HEK293T (cell line): ENCODE measurements around the gene ZFR2.

ENCODE experiments used
- CTCF ChIA-PET: fragments of 350-600 bp; formaldehyde crosslinking; extraction: SDS; loops from one replicate; lab custom pipeline; 2021; ENCODE audit warnings: antibody characterized with exemption, inconsistent platforms; lab: Yijun Ruan, JAX
- POLR2A ChIA-PET: fragments of 350-600 bp; formaldehyde crosslinking; extraction: SDS; loops from one replicate; lab custom pipeline; 2020; ENCODE audit warnings: antibody characterized with exemption, inconsistent platforms; lab: Yijun Ruan, JAX
- DNase-seq: peaks from one replicate; pipeline ENCODE4 v3.0.0; 2012; ENCODE audit warnings: mixed read lengths; ENCODE audit errors: extremely low spot score
- ARNT ChIP-seq: fragments of 450-650 bp; IDR thresholded peaks from 2 replicates; pipeline ENCODE4 v1.6.1; 2017; ENCODE audit warnings: mild to moderate bottlenecking
- BHLHE40 ChIP-seq: fragments of 450-650 bp; IDR thresholded peaks from 2 replicates; pipeline ENCODE4 v1.6.1; 2016; ENCODE audit warnings: mild to moderate bottlenecking, moderate library complexity, borderline replicate concordance
- CTBP1 ChIP-seq: fragments of 450-650 bp; IDR thresholded peaks from 2 replicates; pipeline ENCODE4 v1.6.1; 2016; ENCODE audit warnings: borderline replicate concordance
- ELF4 ChIP-seq: fragments of 450-650 bp; IDR thresholded peaks from 2 replicates; pipeline ENCODE4 v1.6.1; 2017; ENCODE audit warnings: antibody characterized with exemption
- FOXA1 ChIP-seq: fragments of 450-650 bp; IDR thresholded peaks from 2 replicates; pipeline ENCODE4 v1.6.1; 2016; ENCODE audit warnings: mild to moderate bottlenecking
- FOXK2 ChIP-seq: fragments of 450-650 bp; IDR thresholded peaks from 2 replicates; pipeline ENCODE4 v1.6.1; 2016; ENCODE audit warnings: mild to moderate bottlenecking
- FOXM1 ChIP-seq: fragments of 450-650 bp; IDR thresholded peaks from 2 replicates; pipeline ENCODE4 v1.6.1; 2017; ENCODE audit warnings: mild to moderate bottlenecking, borderline replicate concordance
- HDGF ChIP-seq: fragments of 450-650 bp; IDR thresholded peaks from 2 replicates; pipeline ENCODE4 v1.6.1; 2017; ENCODE audit warnings: antibody characterized with exemption, borderline replicate concordance
- L3MBTL2 ChIP-seq: fragments of 450-650 bp; conservative IDR thresholded peaks from 2 replicates; pipeline ENCODE4 v1.6.1; 2016; ENCODE audit warnings: mild to moderate bottlenecking
- LEF1 ChIP-seq: fragments of 450-650 bp; IDR thresholded peaks from 2 replicates; pipeline ENCODE4 v1.6.1; 2017; ENCODE audit warnings: mild to moderate bottlenecking, borderline replicate concordance
- NFRKB ChIP-seq: fragments of 450-650 bp; IDR thresholded peaks from 2 replicates; pipeline ENCODE4 v1.6.1; 2016; ENCODE audit warnings: mild to moderate bottlenecking, moderate library complexity
- SP1 ChIP-seq: fragments of 450-650 bp; IDR thresholded peaks from 2 replicates; pipeline ENCODE4 v1.6.1; 2017
- SUZ12 ChIP-seq: fragments of 450-650 bp; IDR thresholded peaks from 2 replicates; pipeline ENCODE4 v1.6.1; 2016; ENCODE audit warnings: mild to moderate bottlenecking
- TARDBP ChIP-seq: fragments of 450-650 bp; IDR thresholded peaks from 2 replicates; pipeline ENCODE4 v1.6.1; 2016
- ZNF384 ChIP-seq: fragments of 450-650 bp; IDR thresholded peaks from 2 replicates; pipeline ENCODE4 v1.6.1; 2016
- TF ChIP-seq, protein P1 (sequence below): fragments of 450-650 bp; IDR thresholded peaks from 2 replicates; pipeline ENCODE4 v1.6.1; 2016

Gene ZFR2

DNA sequence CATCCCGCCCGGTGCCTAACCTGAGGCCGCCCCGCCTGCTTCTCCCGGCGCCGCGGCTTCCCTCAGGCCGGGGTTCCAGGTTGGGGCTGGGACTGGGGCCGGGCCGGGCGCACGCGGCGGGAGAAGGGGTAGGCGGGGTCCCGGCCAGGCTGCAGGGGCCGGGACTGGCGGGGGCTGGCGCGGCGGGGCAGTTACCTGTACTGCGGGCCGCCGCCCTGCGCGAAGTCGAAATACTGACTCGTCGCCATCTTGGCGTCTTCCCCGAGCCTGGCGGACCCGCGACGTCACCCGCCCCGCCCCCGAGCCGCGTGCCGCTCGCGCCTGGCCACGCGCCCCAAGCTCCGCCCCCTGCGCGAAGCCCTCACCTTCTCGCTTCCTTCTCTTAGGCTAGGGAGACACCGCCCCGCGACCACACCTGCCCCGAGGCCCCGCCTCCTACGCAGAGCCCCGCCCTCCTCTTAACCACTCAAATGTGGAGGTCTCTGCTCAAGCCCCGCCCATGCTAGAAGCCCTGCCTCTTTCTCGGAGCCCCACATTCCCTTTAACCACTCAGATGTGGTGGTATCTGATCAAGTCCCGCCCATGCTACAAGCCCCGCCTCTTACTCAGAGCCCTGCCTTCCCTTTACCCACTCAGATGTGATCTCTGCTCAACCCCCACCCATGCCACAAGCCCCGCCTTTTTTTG lies at the start of gene ZFR2:
ZFR2 (minus strand) TSS at position 269 of the 687 bp plus-strand sequence; CDS start at position 248, 21 bp downstream.
- no peak for TF ChIP-seq FOXK2
- TF ChIP-seq, protein P1, sequence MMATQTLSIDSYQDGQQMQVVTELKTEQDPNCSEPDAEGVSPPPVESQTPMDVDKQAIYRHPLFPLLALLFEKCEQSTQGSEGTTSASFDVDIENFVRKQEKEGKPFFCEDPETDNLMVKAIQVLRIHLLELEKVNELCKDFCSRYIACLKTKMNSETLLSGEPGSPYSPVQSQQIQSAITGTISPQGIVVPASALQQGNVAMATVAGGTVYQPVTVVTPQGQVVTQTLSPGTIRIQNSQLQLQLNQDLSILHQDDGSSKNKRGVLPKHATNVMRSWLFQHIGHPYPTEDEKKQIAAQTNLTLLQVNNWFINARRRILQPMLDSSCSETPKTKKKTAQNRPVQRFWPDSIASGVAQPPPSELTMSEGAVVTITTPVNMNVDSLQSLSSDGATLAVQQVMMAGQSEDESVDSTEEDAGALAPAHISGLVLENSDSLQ, result no peak
- no peak for TF ChIP-seq HDGF
- TF ChIP-seq ELF4, result no peak
- no peak for TF ChIP-seq FOXM1
- no peak for TF ChIP-seq BHLHE40
- TF ChIP-seq ZNF384, result no peak
- no peak for TF ChIP-seq SUZ12
- no peak for TF ChIP-seq TARDBP
- TF ChIP-seq ARNT, result no peak
- TF ChIP-seq CTBP1, result no peak
- TF ChIP-seq LEF1, result no peak
- no peak; the same call in 1 of the 2 replicates for TF ChIP-seq L3MBTL2
- TF ChIP-seq FOXA1, result no peak
- no peak for TF ChIP-seq NFRKB
- TF ChIP-seq SP1, result no peak
- CTCF ChIA-PET, result no interaction called here
- POLR2A ChIA-PET, result no interaction called here
- no peak for DNase-seq

DNA sequence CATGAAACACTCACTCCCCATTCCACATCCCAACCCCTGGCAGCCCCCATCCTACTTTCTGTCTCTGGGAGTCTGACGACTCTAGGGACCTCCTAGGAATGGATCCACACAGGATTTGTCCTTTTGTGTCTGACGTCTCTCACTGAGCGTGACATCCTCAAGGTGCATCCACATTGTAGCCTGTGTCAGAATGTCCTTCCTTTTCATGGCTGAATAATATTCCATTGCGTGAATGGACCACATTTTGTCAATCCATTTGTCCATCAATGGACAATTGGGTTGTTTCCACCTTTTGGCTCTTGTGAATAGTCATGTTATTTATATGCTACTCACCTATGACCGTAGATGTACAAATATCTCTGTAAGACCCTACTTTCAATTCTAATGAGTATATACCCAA lies 47.2 kb upstream of the ZFR2 start:
- no peak for DNase-seq
- ChIA-PET CTCF (no interaction called here), POLR2A (no interaction called here)
- TF ChIP-seq ELF4 (no peak), SUZ12 (no peak), LEF1 (no peak), SP1 (no peak), HDGF (no peak), L3MBTL2 (no peak), FOXK2 (no peak), FOXM1 (no peak), NFRKB (no peak), FOXA1 (no peak), BHLHE40 (no peak), CTBP1 (no peak), ARNT (no peak), TARDBP (no peak), ZNF384 (no peak)
- TF ChIP-seq, protein P1, result no peak

DNA sequence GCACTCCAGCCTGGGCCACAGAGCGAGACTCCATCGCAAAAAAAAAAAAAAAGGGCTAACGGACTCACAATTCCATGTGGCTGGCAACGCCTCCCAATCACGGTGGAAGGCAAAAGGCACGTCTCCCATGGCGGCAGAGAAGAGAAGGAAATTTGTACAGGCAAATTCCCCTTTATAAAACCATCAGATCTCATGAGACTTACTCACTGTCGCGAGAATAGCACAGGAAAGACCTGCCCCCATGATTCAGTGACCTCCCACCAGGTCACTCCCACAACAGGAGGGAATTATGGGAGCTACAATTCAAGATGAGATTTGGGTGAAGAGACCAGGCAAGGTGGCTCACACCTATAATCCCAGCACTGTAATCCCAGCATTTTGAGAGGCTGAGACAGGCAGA lies 45.4 kb upstream of the ZFR2 start:
- ChIA-PET POLR2A (no interaction called here), CTCF (no interaction called here)
- DNase-seq, result no peak
- no peak for TF ChIP-seq FOXK2
- no peak for TF ChIP-seq NFRKB
- TF ChIP-seq SP1, result no peak
- TF ChIP-seq ARNT, result no peak

DNA sequence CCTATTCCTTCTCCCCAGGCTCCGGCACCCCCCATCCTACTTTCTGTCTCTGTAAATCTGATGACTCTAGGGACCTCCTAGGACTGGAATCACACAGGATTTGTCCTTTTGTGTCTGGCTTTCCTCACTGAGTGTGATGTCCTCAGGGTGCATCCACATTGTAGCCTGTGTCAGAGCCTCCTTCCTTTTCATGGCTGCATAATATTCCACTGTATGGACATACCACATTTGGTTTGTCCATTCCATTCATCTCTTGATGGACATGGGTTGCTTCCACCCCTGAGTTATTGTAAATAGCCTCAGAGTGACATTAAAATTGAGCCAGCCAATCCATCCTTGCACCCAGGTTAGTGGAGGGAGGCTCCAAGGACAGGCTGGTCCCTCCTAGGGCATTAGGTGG lies 41.3 kb upstream of the ZFR2 start:
- no peak for TF ChIP-seq LEF1
- no peak for TF ChIP-seq CTBP1
- CTCF ChIA-PET, result no interaction called here

DNA sequence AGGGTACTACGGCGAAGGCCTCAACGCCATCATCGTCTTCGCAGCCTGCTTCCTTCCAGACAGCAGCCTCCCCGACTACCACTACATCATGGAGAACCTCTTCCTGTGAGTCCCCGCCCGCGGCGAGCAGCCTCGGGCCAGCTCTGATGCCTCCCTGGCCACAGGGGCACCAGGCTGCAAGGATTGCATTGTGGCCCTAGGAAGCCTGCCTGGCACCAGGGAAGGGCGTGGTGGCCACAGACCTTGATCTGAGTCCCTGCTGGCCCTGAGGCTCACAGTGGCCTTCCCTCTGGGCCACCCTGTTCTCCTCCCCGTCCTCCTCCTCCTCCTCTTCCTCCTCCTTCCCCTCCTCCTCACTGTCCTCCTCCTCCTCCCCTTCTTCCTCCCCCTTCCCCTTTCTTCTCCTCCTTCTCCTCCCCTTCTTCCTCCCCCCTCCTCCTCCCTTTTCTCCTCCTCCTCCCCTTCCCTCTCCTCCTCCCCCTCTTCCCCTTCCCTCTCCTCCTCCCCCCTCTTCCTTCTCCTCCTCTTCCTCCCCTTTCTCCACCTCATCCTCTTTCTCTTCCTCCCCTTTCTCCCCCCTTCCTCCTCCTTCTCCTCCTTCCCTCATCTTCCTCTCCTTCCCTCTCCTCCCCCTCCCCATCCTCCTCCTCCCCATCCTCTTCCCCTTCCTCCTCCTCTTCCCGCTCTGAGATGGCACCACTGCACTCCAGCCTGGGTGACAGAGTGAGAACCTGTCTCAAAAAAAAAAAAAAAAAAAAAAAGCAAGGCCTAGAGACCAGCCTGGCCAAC lies 39.6 kb upstream of the ZFR2 start:
- no peak for DNase-seq
- POLR2A ChIA-PET, result no interaction called here
- CTCF ChIA-PET, result no interaction called here
- TF ChIP-seq NFRKB (no peak), ZNF384 (no peak), SUZ12 (no peak), BHLHE40 (no peak), FOXM1 (no peak), L3MBTL2 (no peak), HDGF (no peak), ELF4 (no peak), CTBP1 (no peak)
- TF ChIP-seq, protein P1, result no peak

More for the DNA sequence above, 41.3 kb upstream of the ZFR2 start:
- POLR2A ChIA-PET, result no interaction called here
- no peak for DNase-seq

DNA sequence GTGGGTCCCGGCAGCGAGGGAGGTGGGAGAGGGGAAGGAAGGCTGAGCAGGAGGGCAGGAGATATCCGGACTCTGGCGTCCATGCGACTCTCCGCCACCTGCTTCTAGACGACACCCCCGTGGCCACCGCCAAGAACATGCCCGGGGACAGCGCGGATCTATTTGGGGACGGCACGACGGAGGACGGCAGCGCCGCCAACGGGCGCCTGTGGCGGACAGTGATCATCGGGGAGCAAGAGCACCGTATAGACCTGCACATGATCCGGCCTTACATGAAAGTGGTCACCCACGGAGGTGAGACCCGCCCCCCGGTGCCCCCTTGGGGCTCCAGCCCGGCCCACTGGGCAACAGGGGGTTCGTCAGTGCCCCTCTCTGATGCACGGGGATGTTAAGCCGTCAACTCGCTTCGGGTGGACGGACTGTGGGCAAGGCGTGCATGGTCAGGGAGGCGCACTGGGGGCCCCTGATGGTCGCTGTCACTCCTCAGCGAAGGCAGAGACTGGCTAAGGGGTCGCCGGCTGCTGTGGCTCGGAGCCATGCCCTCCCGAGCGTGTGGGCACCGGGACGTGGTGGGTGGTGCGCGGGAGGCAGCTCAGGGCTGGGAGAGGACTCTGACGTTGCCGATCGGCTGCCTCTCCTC lies 38.9 kb upstream of the ZFR2 start:
- DNase-seq, result no peak
- POLR2A ChIA-PET, result no interaction called here
- TF ChIP-seq SP1 (no peak), FOXK2 (no peak), ZNF384 (no peak), FOXA1 (no peak), TARDBP (no peak), CTBP1 (no peak), L3MBTL2 (no peak), NFRKB (no peak), HDGF (no peak), SUZ12 (no peak)
- TF ChIP-seq, protein P1, result no peak

More for the DNA sequence above, 38.9 kb upstream of the ZFR2 start:
- CTCF ChIA-PET, result interaction anchor here (0.6 kb wide), 1 partner anchor 47 kb away, joined by 7 read pairs; no protein-coding TSS in a partner anchor
